Cardiac septum (tissue), 1 donor: ENCODE results near the gene HMG20B. TPM values are rescaled to one million over a fixed set of nuclear protein-coding genes. Genes with fewer than 3 reads are reported as not detected.
"Not testable (repeated sequence)": the region's sequence is repeated elsewhere in the genome, so short reads cannot be mapped to it uniquely, and the experiment has no call there.

Experiments used
- DNase-seq: peaks from one replicate; pipeline ENCODE4 v3.0.0-alpha.2; 2020; ENCODE audit warnings: low spot score
- intact Hi-C: fragments of 100-400 bp; cut with DNase I; formaldehyde crosslinking; loops from one replicate; pipeline ENCODE4 v1.14.0; 2022
- total RNA-seq: library from RNA; stranded (reverse); fragmentation: NEBNext Ultra II Directional; extraction: Animal tissue kit (Norgen Biotek cat#: 25700); gene quantifications from one replicate; pipeline ENCODE4 v1.2.1, GENCODE V29; 2021
- donor health status: DM: no; HTN: no; CAD: no.

HMG20B gene
- total RNA-seq, 1 donor from 2014 or later = 32.6 TPM

DNA sequence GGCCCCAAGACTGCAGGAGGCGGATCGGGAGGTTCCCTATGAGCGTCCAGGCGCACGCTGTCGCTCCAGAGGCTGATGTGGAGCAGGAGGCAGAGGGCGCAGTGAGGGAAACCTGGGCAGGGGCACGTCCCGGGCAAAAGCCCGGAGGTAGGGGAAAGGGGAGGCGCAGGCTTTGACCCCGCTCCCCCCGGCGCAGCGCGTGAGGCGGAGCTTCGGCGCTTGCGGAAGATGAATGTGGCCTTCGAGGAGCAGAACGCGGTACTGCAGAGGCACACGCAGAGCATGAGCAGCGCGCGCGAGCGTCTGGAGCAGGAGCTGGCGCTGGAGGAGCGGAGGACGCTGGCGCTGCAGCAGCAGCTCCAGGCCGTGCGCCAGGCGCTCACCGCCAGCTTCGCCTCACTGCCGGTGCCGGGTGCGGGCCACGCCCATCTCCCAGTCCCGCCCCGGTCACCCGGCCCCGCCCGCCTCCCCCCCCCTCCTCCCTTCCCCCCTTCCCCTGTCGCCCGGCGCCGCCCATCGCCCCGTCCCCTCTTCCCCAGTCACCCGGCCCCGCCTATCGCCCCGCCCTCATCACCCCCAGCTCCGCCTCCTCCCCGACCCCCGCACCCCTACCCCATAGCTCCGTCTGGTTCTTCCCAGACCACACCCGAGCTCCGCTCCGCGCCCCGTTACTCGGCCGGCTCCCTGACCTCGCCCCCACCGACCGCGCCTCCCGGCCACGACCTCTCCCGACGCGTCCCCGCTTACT lies 4.1 kb downstream of the HMG20B start:
- intact Hi-C loops = no loop called here
- peak; percentile 80 for DNase-seq

DNA sequence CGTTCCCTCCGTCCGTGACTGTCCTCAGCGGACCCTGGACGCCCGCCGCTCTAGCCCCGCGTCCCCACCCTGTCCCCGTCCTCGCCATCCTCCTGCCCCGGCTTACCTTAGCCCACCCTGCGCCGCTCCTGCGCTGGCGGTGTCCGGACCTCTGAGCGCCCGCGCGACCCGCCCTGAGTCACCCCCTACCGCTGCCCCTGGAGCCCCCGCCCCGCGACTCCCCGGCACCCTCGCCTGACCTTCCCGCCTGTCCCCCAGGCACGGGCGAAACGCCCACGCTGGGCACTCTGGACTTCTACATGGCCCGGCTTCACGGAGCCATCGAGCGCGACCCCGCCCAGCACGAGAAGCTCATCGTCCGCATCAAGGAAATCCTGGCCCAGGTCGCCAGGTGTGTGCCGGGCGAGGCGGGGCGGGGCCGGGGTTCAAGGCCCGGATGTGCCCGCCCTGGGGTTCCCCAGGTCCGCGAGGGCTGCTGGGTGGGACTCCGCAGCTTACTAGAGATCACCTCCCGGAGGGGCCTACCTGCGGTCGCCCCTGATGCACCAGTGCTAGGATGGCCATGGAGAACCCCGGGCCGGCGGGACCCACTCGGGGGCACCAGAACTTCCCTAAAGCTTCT lies 5.1 kb downstream of the HMG20B start:
- no peak for DNase-seq
- intact Hi-C loops = no loop called here

DNA sequence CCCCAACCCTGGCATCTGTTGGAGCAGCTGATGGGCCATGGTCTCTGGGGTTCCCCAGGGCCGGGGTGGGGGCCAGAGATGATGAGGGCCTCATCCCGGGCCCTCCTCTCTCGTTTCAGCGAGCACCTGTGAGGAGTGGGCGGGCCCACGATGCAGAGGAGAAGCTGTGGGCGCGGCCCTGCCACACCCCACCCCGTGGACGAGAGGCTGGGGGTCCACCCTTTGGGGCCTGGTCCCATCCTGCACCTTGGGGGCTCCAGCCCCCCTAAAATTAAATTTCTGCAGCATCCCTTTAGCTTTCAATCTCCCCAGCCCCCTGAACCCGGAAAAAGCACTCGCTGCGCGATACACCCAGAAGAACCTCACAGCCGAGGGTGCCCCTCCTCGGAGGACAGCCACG lies 5.6 kb downstream of the HMG20B start:
- no peak for DNase-seq
- intact Hi-C loops = no loop called here

DNA sequence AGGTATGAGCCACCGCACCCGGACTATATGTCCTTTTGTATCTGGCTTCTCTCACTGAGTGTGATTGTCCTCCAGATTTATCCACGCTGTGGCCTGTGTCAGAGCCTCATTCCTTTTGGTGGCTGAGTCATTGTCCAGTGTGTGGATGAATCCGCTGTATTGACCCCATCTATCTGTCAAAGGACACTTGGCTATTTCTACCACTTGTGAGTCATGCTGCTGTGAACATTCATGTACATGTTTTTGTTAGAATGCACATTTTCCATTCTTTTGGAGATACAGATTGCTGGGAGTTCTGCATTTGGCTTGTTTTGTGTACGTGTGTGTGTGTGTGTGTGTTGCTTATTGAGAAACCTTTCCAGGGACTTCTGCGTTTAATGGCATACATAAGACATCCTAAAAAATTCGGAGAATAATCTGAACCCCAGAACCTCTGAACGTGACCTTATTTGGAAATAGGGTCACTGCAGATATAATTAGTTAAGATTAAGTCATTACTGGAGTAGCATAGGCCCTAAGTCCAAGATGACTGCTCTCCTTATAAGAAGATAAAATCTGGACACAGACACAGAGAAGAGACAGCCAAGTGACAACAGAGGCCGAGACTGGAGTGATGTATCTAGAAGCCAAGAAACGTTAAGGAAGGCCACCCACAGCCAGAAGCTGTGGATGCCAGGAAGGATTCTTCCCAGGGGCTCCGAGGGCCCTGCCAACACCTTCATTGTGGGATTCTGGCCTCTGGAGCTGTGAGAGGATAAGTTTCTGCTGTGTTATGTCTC lies 7.6 kb downstream of the HMG20B start:
- intact Hi-C loops = no loop called here

DNA sequence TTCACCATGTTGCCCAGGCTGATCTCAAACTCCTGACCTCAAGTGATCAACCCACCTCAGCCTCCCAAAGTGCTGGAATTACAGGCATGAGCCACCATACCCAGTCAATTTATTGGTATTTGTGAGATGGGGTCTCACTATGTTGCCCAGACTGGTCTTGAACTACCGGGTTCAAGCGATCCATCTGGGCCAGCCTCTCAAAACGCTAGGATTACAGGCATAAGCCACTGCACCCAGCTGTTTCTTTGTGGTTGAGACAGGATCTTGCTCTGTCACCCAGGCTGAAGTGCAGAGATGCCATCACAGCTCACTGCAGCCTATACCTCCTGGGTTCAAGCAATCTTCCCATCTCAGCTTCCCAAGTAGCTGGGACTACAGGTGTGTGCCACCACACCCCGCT lies 9.0 kb downstream of the HMG20B start:
- DNase-seq, intact Hi-C loops: not testable (repeated sequence)

More for the DNA sequence above, 7.6 kb downstream of the HMG20B start:
- no peak for DNase-seq

DNA sequence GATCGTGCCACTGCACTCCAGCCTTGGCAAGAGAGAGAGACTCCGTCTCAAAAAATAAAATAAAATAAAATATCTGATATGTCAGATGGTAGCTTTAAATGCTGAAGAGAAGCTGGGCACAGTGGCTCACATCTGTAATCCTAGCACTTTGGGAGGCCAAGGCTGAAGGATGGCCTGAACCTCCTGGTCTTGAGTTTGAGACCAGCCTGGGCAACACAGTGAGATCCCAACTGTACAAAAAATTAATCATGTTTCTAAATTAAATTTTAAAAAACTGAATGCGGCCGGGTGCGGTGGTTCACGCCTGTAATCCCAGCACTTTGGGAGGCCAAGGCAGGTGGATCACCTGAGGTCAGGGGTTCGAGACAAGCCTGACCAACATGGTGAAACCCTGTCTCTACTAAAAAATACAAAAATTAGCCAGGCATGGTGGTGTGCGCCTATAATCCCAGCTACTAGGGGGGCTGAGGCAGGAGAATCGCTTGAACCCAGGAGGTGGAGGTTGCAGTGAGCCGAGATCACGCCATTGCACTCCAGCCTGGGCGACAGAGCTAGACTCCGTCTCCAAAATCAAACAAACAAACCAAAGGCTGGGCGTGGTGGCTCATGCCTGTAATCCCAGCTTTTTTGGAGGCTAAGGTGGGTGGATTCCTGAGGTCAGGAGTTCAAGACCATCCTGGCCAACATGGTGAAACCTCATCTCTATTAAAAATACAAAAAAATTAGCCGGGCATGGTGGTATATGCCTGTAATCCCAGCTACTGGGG lies 11.5 kb downstream of the HMG20B start:
- intact Hi-C loops, DNase-seq: not testable (repeated sequence)

DNA sequence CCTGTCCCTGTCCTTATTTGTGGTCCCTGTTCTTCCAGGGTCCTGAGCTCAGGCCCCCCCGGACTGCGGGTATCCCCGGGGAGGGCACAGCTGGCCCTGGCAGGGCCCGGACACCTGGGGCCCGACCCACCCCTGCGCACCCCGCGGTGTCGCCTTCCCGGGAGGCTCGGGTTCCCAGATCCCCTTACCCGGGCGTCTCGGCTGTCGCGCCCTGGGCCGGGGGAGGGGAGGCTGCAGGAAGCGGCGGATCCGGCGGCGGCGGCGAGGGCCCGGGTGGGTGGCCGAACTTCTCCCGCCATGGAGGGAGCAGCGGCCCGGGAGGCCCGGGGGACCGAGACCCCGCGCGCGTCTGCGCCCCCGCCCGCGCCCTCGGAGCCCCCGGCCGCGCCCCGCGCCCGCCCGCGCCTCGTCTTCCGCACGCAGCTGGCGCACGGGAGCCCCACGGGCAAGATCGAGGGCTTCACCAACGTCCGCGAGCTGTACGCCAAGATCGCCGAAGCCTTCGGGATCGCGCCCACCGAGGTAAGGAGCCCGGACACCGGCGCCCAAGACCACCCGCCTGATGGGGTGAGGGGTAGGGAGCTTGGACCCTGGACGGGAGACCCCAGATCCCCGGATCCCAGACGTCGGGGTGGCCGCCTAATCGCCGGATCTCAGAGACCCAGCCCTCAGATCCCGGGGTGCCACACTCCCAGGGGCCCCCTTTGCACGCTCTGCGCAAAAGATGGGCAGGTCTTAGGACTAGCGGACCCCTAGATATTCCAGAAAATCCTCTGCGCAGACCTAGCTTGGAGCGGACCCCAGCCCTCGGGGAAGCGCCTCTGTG lies 12.8 kb downstream of the HMG20B start, which contains the start of gene GIPC3:
GIPC3 (plus strand) TSS at position 178 of the 826 bp plus-strand sequence; CDS start at position 298, 120 bp downstream.
- intact Hi-C loops = loop anchor here (1.0 kb wide), 1 partner anchor 33 kb away; no protein-coding TSS in a partner anchor
- DNase-seq = no peak

DNA sequence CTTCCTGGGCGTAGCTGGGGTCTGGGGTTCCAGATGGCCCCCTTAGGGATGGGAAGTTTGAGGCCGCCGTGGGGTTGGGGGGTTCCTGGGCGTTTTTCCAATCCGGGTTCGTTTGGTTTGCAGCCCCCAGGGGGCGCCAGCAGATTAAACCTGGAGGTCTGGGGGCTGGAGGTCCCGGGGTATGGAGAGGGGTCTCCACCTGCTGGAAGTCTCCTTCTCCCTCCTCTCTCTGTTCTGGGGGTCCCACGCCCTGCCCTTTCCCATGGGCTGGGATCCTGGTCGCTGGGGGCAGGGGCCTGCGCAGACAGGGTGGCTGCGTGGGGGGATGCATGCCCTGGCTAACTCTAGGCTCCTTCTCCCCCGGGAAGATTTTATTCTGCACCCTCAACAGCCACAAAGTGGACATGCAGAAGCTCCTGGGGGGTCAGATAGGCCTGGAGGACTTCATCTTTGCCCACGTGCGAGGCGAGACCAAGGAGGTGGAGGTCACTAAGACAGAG lies 13.4 kb downstream of the HMG20B start:
- intact Hi-C loops = no loop called here
- DNase-seq = no peak

DNA sequence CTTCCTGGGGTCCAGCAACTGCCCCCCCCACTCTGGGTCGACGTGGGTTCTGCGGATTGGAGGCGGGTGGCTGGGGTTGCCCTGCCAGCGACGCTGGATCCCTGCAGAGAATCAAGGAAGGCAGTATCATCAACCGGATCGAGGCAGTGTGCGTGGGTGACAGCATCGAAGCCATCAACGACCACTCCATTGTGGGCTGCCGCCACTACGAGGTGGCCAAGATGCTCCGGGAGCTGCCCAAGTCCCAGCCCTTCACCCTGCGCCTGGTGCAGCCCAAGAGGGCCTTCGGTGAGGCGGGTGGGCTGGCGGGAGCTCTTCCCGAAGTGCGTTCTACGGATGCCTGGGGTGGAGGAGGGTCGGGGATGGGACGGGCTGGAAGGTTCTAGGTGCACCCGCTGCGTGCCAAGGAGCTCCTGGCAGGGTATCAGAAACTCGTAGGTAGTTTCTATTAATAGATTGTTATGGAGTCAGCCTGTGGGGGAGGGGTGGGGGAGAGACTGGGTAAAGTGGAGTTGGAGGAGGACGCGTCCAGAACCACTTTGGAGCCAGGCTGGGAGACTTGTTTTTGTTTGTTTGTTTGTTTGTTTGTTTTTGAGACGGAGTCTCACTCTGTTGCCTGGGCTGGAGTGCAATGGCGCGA lies 14.1 kb downstream of the HMG20B start:
- DNase-seq = no peak
- intact Hi-C loops = no loop called here

DNA sequence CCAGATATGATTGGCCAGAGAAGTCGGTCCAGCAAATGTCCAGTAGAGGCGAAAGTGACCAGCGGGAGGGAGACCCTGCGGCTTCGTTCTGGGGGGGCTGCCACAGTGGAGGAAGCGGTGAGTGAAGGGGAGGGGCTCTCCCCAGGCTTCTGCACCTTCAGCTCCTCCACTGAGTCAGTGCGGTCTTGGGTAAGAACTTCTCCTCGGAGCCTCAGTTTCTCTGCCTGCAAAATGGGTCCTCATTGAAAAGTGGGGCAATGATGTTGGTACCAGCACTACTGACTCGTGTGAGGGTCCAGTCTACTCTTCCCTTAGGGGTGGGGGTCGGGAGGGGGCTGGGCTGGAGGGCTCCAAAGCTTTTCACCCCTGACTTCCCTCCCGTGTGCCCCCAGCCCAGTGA lies 16.7 kb downstream of the HMG20B start:
- DNase-seq = no peak
- intact Hi-C loops = no loop called here

DNA sequence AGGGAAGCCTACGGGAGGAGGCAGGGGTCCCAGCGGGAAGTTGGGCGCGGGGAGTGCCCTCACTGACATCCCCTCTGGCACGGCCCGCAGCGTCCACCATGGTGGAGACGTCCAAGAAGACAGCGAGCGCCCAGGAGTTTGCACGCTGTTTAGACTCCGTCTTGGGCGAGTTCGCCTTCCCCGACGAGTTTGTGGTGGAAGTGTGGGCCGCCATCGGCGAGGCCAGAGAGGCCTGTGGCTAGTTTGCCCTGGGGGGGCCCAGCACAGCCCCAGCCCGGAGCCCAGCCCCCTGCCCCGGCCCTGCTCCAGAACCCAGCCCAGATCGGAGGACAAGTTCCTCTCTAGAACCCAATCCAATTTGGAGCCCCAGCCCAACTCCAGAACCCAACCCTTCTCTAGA lies 17.2 kb downstream of the HMG20B start:
- DNase-seq = no peak
- intact Hi-C loops = no loop called here

DNA sequence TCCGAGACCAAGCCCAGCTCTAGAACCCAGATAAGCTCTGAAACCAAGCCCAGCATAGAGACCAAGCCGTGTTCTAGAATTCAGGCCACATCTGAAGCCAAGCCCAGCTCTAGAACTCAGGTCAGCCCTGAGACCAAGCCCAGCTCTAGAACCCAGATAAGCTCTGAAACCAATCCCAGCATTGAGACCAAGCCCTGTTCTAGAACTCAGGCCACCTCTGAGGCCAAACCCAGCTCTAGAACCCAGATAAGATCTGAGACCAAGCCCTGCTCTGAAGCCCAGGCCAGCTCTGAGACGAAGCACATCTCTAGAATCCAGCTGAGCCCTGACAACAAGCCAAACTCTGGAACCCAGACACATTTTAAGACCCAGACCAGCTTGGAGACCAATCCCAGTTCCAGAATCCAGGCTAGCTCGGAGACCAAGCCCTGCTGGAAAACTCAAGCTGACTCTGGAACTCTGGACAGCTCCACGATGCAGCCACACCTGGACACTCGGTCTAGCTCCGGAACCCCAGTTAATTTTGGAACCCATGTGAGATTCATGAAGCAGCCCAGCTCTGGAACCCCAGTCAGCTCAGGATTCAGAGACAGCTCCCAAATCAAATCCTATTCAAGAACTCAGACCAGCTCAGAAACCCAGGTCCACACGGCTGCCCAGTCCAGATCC lies 18.4 kb downstream of the HMG20B start:
- intact Hi-C loops = no loop called here
- no peak for DNase-seq

DNA sequence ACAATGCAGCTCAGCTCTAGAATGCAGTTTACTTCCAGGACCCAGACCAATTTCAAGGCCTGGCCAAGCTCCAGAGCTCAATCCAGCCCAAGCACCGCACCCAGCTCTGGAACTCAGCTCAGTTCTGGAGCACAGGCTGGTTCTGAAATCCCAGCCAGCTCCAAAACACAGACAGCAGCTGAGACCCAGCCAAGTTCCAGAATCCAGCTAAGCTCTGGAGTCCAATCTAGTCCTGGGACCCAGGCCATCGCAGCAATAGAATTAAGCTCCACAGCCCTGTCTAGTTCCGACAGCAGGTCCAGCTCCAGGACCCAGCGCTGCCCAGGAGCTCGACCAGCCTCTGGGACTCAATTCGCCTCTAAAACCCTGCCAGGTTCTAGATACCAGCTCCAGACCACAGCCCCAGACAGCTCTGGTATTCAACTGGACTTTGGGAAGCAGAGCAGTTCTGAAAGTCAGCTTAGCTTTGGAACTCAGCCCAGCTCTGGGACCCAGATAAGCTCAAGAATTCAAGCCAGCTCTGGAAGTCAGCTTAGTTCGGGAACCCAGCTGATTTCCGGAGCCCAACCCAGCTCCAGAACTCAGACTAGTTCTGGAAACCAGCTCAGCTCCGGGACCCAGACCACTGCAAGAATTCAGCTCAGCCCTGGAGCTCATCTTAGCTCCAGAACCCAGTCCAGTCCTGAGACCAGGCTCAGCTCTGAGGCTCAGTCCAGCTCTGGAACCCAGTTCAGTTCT lies 19.3 kb downstream of the HMG20B start:
- no peak for DNase-seq
- intact Hi-C loops = no loop called here

DNA sequence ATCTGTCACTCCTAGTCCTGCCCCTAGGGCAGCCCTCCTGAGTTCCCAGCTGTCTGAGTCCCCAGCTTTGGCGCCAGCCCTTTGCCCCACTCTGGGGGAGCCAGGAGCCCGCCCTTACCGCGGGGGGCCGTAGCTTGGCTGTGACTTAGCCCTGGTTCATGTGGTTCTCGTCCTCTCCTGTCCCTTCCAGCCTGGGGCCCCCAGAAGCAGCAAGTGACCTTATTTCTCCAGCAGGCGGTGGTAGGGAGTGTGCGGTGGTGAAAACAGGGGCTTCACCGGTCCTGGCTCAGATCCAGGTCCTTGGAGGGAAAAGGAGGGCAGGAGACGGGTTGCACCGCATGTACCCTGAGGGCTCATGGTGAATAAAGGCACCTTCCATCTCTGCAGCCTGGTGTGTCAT lies 20.4 kb downstream of the HMG20B start:
- intact Hi-C loops = no loop called here
- DNase-seq = no peak

DNA sequence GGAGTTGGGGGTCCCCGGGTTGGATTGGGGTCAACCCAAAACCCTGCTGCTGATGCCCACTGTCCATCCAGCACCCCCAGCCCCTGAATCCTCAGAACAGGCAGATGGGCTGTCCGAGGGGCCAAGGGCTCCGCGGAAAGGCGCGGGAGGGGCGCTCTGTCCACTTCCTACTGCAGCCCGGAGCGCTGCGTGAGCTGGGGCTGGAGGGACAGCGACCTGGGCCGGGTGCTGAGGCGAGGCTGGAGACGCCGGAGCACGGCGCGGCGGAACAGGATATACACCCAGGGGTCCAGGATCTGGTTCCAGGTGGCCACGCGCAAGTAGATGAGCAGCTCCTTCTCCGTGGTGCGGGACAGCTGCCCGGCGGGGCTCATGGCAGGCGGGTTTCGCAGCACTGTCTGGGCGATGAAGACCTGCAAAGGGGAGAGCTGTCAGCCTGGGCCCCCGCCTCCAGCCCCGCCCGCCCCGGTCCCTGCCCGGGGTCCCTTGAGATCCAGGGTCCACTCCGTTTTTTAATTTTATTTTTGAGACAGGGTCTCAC lies 22.8 kb downstream of the HMG20B start:
- intact Hi-C loops = no loop called here
- no peak for DNase-seq

DNA sequence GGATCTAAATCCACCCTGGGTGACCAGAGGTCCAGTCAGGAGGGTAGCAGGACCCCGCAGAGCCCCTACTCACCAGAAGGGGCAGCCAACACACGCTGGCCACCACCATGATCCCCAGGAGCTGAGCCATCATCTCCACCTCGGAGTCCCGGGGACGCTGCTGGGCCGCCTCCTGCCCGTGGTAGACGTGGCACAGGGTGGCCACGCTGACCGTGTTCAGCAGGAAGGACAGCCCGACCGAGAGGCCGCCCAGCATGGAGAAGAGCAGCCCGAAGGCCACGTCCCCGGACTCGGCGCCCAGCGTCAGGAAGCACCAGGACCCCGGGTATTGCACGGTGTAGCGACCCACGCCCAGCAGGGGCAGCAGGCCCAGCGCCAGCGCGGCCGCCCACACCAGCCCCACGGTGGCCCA lies 27.0 kb downstream of the HMG20B start:
- DNase-seq = no peak
- intact Hi-C loops = no loop called here

DNA sequence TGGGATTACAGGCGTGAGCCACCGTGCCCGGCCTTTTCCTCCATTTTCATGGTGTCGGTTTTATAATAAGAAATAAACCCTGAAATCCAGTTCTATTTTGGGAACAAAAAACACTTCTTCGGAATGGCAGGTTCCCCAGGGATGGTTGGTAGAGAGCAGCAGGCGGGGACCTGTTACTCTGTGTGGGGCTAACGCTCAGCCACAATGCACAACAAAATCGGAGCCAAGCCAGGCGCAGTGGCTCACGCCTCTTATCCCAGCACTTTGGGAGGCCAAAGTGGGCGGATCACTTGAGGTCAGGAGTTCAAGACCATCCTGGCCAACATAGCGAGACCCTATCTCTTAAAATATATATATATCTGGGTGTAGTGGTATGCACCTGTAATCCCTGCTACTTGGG lies 28.3 kb downstream of the HMG20B start:
- intact Hi-C loops = no loop called here

More for the DNA sequence above, 28.3 kb downstream of the HMG20B start:
- no peak for DNase-seq
